COLO829 (cell line): ENCODE data around the gene GAREM1.

ENCODE experiments used
- DNase-seq: peaks from one replicate; pipeline ENCODE4 v3.0.0; 2012; ENCODE audit warnings: low spot score

Gene GAREM1

DNA sequence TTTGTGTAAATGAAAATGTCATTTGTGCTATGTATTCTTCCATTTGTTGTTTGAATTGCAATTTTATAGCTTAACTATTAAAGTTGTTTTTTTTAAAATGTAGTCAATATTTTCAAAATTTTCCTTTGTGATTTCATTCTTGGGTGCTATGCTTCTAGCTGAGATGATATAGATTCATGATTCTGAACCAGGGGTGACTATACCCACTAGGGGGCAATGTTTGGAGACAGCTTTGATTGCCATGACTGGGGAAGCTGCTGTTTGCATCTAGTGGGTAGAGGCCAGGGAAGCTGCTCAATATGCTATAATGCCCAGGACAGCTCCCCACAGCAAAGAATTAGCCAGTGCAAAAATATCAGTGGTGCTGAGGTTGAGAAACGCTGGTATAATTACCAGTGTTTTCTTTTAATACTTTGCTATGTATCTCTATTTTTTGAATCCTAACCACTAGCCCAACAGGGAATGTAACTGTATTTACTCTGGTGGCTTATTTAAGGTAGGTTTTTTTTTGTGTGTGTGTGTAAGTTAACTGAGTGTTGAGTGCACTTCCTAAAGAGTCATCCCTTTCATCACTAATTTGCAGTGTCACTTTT, 181.1 kb downstream of the GAREM1 start:
- DNase-seq: peak; percentile 49

DNA sequence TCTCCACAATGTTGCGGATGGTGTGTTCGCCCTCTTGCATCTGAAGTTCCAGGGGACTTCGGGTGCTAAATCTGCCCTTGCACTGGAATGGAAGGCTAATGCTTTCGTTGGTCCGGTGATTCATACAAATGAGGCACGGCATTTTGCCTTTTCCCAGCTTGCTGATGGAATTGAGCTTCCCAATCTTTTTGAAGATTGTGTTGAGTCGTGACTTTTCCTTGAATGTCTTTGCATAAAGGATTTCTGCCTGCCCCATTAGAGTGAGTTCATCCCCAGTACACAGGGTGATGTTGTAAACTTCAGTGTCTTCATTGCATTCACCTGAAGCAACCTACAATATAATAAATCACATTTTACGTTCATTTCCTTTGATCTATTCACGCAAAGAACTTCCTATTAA, 182.8 kb downstream of the GAREM1 start:
- no peak for DNase-seq

DNA sequence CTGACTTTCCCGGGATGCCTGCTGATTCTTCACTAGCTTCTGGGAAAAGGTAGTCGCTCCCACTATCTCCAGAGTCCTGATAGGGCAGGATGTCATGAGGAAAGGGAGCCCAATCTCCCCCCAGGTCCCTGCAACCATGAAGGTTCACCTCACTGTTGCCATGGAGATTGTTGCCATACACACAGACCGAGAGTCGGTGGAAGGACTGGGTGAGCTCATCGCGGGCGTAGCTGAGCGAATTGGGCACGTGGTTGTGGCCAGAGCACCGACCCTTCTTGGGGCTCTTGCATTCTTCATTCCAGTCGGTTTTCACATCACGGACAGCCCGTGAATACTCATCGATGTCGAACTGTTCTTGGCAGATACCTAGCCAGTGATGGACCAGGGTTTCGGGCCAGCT, 183.4 kb downstream of the GAREM1 start:
- DNase-seq: no peak

DNA sequence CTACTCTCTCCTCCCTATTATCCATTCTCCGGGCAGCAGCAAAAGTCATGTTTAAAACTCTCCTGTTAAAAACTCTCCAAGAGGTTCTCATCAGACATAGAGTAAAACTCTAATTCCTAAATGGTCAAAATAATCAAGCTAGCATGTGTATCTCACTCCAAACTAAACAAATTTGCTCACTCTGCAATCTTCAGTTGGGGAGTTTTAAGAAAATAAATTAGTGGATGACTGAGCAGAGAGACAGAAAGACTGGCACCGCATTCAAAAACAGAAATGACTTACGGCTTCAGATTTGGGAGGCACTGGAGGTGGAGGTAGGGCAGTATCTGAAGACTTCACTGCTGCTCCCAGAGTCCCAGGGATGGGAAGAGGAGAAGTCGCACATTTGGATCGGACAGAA, 183.9 kb downstream of the GAREM1 start:
- no peak for DNase-seq

DNA sequence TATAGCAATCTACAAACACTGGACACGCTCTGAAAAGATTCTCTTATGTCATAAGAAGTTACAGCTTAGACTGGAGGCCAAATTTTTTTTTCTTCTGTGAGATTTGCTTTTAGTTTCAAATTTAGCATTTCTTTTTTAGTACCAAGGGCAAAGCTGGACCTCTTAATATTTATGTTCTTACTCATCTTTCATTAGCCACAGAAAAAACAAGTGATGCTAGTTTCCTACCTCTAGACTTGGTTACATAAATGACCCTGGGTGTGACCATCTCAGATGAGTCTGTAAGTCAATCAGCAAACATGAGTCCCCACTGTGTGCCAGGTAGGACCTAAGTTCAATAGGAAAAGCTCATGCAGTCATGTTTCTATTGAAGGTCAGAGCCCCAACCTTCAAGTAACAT, 186.4 kb downstream of the GAREM1 start:
- no peak for DNase-seq

DNA sequence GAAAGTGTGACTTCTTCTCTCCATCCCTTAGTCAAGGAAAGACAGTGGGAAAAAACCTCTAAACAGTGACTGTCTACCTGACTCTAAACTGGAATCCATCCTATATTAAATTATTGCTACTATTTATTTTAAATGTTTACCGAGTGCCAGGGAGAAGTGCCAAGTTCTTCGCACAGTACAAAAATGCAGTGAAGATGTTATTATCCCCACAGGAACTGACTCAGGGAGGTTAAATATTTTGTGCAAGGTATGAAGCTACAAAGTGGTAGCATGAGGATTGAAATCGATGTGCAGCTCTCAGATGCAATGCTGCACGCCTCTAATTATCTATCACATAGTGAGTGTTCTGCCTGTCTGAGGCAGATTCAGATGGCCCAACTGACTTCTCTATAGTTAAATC, 189.8 kb downstream of the GAREM1 start:
- DNase-seq: no peak

DNA sequence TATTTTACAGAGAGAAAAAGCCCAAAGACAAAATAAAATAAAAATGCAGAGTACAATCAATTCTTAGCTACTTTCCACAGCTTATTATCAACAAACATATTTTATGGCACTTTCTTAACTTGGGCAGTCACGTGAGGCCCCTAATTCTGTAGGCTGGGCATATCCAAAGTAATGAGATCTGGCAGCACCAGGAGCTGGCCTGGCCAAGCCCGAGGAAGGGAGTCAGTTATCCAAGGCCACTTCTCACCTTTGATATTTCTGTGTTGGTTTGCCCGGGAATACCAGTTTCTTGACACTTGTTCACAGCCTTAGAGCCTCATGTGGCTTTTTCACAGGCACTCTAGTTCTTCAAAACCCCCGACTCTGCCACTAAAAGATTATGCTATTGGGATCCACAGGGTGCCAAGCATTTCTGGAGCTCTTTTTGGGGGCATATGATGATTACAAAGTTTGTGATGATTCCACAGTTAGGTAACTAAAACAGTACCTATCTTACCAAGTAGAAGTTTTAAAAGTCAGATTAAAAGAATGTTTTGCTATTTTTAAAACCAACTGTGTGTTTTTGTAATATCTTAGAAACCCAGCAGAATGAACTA, 190.4 kb downstream of the GAREM1 start:
- DNase-seq: no peak

DNA sequence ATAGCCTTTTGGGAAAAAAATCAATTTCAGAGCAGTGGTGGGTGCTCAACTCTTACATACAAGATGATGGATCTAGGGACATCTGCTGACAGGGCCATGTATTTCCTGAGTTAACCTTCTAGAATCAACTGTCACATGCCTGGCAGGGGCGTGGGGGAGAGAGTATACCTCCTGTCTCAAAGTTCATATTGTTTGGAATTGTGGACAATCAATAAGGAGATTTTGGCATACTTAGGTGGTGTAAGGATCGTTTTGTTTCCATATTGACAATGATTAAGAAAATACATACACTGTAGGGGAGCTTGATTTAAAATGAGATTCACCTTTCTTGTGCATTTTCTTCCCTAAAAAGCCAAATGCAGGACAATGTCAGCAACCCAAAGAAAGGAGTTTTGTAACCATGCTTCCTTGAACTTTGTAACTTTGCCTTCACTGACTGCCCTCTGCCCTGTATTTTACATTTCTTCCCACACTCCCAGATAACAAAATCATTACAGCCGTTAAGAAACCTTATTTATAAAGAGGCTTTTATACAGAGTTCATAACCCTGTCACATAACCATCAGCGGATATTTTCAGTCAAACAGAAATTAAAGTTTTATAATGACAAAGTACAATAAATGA, 192.4 kb downstream of the GAREM1 start:
- no peak for DNase-seq

DNA sequence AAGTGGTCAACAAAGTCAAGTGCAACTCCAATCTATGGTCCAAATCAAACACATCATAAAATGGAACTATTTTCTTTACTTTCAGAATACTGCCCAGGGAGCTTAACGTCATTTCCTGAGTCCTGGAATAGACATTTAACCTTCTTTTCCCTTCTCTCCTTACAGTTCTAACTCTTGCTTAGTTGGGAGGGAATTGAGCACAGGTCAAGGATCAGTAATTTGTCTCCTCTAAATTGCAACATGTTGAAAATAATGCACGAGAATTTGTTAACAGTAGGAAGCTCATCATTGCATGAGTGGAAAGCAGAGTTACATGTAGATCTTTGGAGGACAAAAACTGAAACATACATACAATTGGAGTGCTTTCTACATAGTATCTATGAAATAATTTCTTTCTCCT, 193.1 kb downstream of the GAREM1 start:
- DNase-seq: no peak

DNA sequence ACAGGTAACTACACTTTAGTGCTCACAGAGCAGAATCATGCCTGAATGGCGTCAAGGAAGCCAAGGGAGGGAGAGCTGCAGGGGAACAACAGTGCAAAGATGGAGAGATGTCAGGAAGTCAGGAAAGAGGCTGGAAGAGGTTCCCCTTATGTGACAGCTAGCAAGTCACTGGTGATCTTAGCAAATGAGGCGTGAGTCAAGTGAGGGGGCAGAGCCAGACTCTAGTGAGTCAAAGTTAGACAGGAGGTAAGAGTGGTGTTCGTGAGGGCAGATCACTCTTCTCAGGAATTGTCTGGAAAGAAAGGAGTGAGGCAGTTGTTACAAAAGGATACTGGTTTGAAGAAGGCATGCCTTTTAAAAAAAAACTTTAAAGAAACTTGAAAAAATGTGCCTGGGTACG, 193.8 kb downstream of the GAREM1 start:
- DNase-seq: no peak

DNA sequence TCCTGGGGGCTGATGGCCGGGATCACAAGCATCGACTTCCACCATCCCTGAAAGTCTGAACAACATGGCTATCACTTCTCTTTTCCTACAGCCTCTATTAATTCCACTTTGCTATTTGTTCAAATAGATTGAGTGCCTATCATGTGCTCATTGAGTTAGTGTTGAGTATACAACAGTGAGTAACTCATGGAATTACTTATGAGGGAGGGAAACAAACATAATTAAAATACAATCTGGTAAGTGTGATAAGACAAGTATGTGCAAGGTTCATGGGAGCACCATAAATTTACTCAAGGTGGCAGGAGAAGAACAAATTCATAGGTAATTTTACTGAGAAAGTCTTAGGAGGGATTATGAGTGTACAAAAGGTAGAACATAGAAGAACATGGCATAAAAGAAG, 194.4 kb downstream of the GAREM1 start:
- no peak for DNase-seq

DNA sequence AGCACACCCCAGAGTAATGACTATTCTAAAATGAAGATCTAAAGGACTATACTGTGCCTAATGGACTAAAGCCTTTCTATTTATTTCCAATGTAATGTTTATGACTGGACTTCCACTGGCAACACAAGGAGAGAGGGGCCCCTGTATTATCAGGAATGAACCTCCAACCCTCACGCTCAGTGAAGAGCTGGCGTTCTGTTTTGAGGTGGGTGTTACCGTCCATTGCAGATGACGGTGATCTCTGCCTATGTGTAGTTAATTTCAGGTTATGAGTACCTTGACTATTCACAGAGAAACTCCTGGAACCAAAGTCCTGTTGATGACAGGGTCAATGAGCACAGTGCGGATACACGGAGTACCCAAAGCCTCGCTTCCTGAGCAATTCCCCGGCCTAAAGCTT, 195.5 kb downstream of the GAREM1 start:
- no peak for DNase-seq

DNA sequence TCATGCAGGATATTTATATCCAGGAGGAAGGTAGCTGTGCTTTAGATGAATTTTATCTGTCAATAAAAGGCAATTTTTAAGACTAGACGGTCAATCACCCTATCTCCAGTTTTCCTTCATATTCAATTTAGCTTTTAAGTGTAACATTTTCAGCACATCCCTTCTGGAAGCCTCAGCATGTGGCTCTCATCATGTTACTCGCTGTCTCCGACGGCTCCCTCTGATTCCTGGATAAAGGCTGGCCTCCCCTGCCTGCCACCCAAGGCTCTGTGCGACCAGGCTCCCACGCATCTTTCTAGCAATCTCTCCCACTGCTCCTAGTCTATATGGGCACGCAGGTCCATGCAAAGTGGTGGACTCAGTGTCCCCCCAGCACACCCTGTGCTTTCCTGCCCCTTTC, 196.4 kb downstream of the GAREM1 start:
- DNase-seq: no peak

DNA sequence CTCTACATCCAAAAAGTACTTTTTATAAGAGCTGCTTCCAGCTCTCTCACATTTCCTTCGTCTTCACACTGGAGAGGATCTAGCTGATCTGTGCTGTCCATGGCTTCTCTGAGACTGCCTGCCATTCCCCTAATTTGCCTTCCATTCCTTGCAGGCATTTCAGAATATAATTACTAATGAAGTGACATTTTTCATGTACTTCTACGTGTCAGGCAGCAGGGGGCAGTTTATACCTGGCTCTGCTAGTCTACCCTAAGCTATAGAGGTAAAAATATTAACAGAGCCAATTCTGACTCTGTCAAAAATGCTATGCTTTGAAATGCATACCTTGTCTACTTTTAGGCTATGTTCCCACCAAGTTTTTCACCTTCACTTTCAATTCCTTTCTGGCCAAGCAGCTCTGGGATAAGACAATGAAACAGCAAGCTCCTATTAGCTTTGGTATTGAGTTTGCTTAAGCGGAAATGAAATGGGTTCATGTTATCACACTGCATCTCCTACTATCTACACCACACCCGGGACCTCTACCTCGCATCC, 198.9 kb downstream of the GAREM1 start:
- DNase-seq: peak; percentile 62

DNA sequence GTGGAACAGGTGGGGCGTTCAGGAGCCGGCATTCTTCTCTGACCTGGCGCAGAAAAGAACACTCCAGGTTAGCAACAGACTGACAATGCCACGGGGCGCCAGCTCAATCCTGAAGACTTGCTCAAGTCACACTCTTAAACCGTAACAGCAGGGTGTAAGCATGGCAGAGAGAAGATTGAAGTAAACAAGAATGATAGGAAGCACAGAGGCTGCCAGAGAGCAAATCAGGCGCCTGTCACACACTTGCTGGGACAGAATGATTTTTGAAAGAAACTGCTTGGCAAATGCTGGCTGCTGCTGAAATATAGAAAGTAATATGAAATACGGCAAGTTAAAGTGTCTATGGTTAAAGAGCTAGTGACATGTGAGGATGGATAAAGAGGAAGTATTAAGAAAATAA, 200.3 kb downstream of the GAREM1 start:
- DNase-seq: no peak

DNA sequence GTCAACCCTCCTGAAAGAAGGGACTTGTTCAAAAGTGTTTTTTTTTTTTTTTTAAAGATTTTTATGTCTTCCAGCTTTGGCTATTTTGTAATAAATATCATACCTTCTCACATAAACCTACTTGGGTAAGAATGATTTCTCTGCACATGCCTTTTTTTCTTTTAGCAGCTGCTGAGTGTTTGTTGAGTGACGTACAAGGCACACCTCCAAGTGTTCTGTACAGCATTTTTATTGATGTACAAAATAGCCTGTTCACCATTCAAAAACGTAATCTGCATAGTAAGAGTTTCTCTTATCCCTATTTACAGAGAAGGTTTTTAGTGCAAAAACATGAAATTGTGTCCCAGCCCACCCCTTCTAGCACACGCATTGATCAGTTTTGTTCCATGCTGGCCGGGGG, 203.2 kb downstream of the GAREM1 start:
- DNase-seq: no peak

DNA sequence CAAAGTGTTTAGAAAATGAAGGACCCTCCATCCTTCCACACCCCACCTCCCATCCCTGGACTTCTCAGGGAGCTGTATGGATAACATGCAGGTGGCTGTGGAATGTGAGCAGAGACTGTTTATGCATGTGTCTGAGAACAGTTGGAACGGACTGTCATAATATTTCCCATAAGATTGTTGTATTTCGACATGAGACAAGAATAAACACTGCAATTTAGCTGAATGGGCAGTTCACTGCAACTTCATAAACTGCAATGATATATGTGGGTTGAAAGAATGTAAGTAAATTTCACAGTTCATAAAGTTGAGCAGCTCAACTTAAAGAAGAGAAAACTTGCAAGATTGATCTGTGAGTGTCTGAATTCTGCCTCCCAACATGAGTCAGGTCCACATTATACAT, 206.3 kb downstream of the GAREM1 start:
- no peak for DNase-seq

DNA sequence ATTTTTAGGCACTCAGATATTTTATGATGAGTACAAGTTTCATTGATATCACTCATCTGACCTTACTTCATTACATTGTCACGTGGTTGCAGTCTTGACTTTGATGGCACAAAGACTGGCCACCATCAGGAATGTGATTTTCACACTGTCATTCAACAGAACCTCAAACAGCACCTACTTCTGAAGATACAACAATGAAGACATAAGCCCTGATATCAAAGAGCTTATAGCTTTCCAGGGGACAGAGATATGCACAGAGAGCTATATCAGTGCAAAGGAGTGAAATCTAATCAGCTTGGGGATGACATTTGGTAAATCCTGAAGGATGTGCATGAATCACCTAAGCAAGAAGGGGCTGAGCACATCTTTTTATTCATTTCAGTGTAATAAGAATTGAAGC, 208.6 kb downstream of the GAREM1 start:
- no peak for DNase-seq

DNA sequence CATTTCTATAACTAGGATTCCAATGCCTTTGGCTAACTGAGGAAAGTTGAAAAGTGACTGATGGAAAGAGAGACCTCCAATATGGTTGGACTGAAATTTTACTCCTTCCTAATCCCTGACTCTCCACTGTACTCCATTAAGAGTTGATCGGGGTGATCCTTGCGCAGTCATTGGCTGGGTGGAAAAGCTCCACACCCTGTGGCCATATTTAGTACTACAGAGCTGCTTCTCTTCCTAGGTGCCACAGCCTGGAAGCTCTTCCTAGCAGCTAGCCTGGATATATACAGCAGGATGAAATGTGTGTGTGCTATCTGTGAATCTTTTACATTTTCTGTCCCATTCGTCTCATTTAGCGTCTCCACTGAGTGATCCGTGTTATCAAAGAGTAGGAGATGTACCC, 209.7 kb downstream of the GAREM1 start:
- no peak for DNase-seq

DNA sequence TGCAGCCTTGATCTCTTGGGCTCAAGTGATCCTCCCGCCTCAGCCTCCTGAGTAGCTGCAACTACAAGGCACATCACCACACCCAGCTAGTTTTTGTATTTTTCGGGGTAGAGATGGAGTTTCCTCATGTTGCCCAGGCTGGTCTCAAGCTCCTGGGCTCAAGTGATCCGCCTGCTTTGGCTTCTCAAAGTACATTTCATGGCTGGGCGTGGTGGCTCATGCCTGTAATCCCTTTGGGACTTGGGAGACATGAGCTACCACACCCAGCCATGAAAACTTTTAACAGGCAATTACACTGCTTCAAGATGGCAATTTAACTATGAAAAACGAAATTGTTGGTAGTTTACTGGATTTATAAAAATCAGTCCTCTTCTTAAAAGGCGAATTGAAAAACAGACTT, 211.1 kb downstream of the GAREM1 start:
- DNase-seq: no peak

DNA sequence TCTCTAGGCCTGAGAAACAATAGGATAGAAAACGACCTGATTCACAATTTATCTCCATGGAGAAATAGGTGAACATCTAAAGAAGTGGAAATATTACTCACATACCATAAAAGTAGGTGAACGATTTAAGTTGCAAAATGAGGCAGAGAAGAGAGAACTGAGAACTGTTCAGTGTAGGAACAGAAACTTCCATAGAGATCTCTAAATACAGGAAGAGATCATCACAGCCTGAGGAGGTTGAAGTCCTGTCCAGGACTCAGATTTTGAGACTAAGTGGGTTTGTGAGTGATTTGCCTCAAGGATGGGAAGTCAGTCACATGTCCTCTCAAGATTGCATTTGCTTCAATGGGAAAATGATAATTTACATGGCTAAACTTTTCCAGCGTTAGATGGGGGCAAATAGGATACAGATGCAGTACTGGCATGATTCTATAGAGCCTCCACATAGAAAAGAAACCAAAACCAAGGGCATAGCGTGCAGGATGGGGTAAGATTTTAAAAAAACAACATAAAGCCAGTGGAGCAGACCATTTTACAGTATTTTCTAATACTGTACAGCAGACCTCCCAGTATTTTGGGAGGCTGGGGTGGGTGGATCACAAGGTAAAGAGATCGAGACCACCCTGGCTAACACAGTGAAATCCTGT, 212.0 kb downstream of the GAREM1 start:
- DNase-seq: no peak

DNA sequence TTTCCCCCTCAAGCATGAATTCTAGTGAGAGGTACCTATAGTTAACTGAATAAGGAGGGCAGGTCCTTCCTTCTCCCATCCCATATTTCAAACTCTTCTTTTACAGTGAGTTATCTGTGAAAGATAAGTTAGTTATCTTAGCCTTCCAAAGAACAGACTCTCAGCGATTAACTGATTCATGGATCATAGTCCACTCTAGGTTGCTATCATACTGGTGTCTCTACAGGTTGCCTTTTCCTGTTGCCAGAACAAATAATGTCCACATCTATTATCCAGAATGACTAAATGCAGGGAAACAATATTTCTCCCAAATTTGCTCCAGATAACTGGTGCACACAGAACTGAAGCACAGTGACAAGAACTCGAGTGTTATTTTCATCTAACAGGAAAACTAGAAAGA, 212.5 kb downstream of the GAREM1 start:
- no peak for DNase-seq

DNA sequence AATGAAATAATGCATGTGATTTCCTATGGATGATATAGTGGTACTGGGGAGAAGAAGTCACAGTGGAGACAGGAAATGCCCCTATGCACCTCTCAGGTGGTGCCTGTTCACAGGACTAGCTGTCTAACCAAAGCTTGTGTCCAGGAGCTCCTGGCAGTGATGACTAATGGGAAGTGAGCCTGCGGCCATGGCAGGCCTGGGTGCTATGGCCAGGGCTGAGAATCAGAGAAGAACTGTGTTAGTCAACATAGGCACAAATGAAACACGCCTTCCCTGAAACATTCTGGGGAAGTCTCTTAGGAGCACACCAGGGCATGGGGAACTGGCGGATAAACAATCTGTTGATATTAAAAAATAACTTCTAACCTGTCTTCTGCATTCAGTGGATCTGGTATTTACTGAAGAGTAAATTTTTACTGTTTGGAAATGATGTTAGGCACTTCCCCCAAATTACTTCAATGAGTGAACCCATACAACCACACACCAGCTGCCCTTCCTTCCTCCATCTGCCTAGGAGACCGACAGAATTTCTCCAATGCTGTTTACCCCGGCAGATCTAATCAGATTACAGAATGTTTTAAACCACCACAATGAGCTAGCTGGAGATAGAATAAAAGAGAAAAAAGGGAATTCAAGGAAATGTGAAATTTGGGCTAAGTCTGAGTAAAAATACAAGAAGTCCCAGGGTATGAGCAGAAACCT, 213.4 kb downstream of the GAREM1 start:
- DNase-seq: no peak
